HepG2 (cell line): ENCODE results near the gene TSN.

Experiments
- KAT8 ChIP-seq: IDR thresholded peaks from 2 replicates; pipeline ENCODE4 v1.6.1; 2016; ENCODE audit warnings: missing genetic modification reagents, missing compliant biosample characterization
- RXRB ChIP-seq: IDR thresholded peaks from 2 replicates; pipeline ENCODE4 v1.6.1; 2016; ENCODE audit warnings: borderline replicate concordance, missing genetic modification reagents, missing compliant biosample characterization
- SIN3A ChIP-seq: IDR thresholded peaks from 2 replicates; pipeline ENCODE4 v1.6.1; 2011; ENCODE audit warnings: low read depth, mild to moderate bottlenecking, control low read depth, low read length, borderline replicate concordance
- ZBTB7A ChIP-seq: sonication (generic); formaldehyde crosslinking; IDR thresholded peaks from 2 replicates; pipeline ENCODE4 v1.8.0; 2022; ENCODE audit warnings: mild to moderate bottlenecking, missing genetic modification reagents
- ZNF878 ChIP-seq: sonication (generic); formaldehyde crosslinking; IDR thresholded peaks from 2 replicates; pipeline ENCODE4 v1.8.1; 2023; ENCODE audit warnings: mild to moderate bottlenecking, missing genetic modification reagents, moderate library complexity
- TF ChIP-seq, protein P1 (sequence below): sonication (generic); formaldehyde crosslinking; IDR thresholded peaks from 2 replicates; pipeline ENCODE4 v1.4.0; 2020; ENCODE audit warnings: missing genetic modification reagents

DNA sequence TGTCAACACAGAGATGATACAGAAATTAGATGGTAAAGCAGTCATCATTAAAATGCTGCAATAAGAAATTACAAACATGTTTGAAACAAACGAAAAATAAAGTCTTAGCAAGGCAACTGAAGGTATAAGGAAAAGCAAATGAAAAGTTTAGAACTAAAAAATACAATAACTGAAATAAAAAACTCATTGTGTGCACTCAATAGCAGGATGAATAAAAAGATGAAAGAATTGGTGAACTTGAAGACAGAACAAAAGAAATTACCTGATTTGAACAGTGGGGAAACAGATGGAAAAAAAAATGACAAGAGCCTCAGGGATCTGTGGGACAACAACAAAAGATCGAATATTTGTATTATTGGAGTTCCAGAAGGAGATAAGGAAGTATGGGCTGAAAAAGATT lies 46.5 kb downstream of the TSN start:
- TF ChIP-seq ZNF878 (no peak), SIN3A (no peak), ZBTB7A (no peak), KAT8 (CRISPR knock-in tag) (no peak), RXRB (CRISPR knock-in tag) (no peak)
- TF ChIP-seq, protein P1, sequence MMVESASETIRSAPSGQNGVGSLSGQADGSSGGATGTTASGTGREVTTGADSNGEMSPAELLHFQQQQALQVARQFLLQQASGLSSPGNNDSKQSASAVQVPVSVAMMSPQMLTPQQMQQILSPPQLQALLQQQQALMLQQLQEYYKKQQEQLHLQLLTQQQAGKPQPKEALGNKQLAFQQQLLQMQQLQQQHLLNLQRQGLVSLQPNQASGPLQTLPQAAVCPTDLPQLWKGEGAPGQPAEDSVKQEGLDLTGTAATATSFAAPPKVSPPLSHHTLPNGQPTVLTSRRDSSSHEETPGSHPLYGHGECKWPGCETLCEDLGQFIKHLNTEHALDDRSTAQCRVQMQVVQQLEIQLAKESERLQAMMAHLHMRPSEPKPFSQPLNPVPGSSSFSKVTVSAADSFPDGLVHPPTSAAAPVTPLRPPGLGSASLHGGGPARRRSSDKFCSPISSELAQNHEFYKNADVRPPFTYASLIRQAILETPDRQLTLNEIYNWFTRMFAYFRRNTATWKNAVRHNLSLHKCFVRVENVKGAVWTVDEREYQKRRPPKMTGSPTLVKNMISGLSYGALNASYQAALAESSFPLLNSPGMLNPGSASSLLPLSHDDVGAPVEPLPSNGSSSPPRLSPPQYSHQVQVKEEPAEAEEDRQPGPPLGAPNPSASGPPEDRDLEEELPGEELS (CRISPR knock-in tag) = no peak
